NB4 (cell line): ENCODE results near the gene ATRAID.

Source experiments
- POLR2A ChIP-seq: IDR thresholded peaks from 2 replicates; pipeline ENCODE4 v1.6.1; 2011; ENCODE audit warnings: mild to moderate bottlenecking; ENCODE audit not compliant: insufficient read length; ENCODE audit errors: extremely low read depth
- TF ChIP-seq, protein P1 (sequence below): IDR thresholded peaks from one replicate; pipeline ENCODE4 v1.5.1; 2012; ENCODE audit warnings: low read depth, low read length

GRCh38 chr2:27255187-27255586, 43.3 kb downstream of the ATRAID start:
- TF ChIP-seq, protein P1, sequence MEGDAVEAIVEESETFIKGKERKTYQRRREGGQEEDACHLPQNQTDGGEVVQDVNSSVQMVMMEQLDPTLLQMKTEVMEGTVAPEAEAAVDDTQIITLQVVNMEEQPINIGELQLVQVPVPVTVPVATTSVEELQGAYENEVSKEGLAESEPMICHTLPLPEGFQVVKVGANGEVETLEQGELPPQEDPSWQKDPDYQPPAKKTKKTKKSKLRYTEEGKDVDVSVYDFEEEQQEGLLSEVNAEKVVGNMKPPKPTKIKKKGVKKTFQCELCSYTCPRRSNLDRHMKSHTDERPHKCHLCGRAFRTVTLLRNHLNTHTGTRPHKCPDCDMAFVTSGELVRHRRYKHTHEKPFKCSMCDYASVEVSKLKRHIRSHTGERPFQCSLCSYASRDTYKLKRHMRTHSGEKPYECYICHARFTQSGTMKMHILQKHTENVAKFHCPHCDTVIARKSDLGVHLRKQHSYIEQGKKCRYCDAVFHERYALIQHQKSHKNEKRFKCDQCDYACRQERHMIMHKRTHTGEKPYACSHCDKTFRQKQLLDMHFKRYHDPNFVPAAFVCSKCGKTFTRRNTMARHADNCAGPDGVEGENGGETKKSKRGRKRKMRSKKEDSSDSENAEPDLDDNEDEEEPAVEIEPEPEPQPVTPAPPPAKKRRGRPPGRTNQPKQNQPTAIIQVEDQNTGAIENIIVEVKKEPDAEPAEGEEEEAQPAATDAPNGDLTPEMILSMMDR = no peak
- no peak for TF ChIP-seq POLR2A
